ENCODE results near the gene MREG. TPM values are rescaled to one million over a fixed set of nuclear protein-coding genes. Genes with fewer than 3 reads are reported as not detected.

MREG gene
- 1.8 and 3.5 TPM in 2 replicates for total RNA-seq

GRCh38 chr2:216013080-216013909 lies at the start of gene MREG:
MREG (minus strand) TSS chr2:216013551; CDS start chr2:216013327, 224 bp downstream.

Other genes with a start within 250 kb of the MREG start
- 5.0 and 11.1 TPM in 2 replicates for gene PECR, start 68.3 kb upstream of the MREG start, total RNA-seq
- gene TMEM169, start 68.4 kb upstream of the MREG start, total RNA-seq, result 0.10 TPM in 1 of 2 replicates, not detected in the other
- gene XRCC5, start 95.8 kb upstream of the MREG start, total RNA-seq, result 106 and 112 TPM in 2 replicates